HepG2 (cell line): ENCODE measurements around the gene ZNF771. TPM values are rescaled to one million over a fixed set of nuclear protein-coding genes. Genes with fewer than 3 reads are reported as not detected.

Source experiments
- ATM ChIP-seq: fragments of 450-650 bp; IDR thresholded peaks from 2 replicates; pipeline ENCODE4 v1.7.1; 2017; ENCODE audit warnings: mild to moderate bottlenecking, borderline replicate concordance
- HNRNPUL1 ChIP-seq: fragments of 200-400 bp; formaldehyde crosslinking; IDR thresholded peaks from 2 replicates; pipeline ENCODE4 v1.6.1; 2017; ENCODE audit warnings: low read depth, mild to moderate bottlenecking, low read length, moderate library complexity
- KLF11 ChIP-seq: IDR thresholded peaks from 2 replicates; pipeline ENCODE4 v1.6.1; 2016; ENCODE audit warnings: missing compliant biosample characterization
- MXI1 ChIP-seq: IDR thresholded peaks from 3 replicates; pipeline ENCODE4 v1.6.1; 2012; ENCODE audit warnings: low read depth, low read length, inconsistent platforms, borderline replicate concordance
- NR2F2 ChIP-seq: IDR thresholded peaks from 2 replicates; pipeline ENCODE4 v1.6.1; 2012; ENCODE audit warnings: low read depth, inconsistent platforms, borderline replicate concordance
- RARA ChIP-seq: IDR thresholded peaks from 2 replicates; pipeline ENCODE4 v1.6.1; 2016; ENCODE audit warnings: missing genetic modification reagents, missing compliant biosample characterization
- polyA plus RNA-seq, 8 experiments: library from polyadenylated mRNA; depleted of rRNA in 3 of 8; stranded (reverse) in 7 of 8; unstranded in 1 of 8; fragments of >200 nt; fragmentation: Illumina TruSeq in 4 of 8; extraction: Trizol in 4 of 8; gene quantifications; 2 replicates each; pipeline versions ENCODE4 v1.2.1 to v1.2.3, GENCODE V29; 2011 to 2016; ENCODE audit warnings: low read depth in 4 of 8, missing spikeins in 1 of 8, mixed read lengths in 1 of 8; ENCODE audit not compliant: insufficient read depth in 1 of 8
- total RNA-seq, 5 experiments: library from RNA; depleted of rRNA; stranded (reverse); fragments of >200 nt; fragmentation: Illumina TruSeq; extraction: Trizol; gene quantifications; 2 replicates each; pipeline ENCODE4 v1.2.3, GENCODE V29; 2016; ENCODE audit warnings: low read depth in 1 of 5
- TF ChIP-seq, protein P1 (sequence below): sonication (generic); formaldehyde crosslinking; IDR thresholded peaks from 2 replicates; pipeline ENCODE4 v1.4.0; 2020; ENCODE audit warnings: missing genetic modification reagents; ENCODE audit errors: not compliant biosample characterization
- TF ChIP-seq, protein P2 (sequence below): IDR thresholded peaks from 2 replicates; pipeline ENCODE4 v1.6.1; 2016; ENCODE audit warnings: missing biosample characterization, missing genetic modification reagents, low read depth
- TF ChIP-seq, protein P3 (sequence below): sonication (generic); formaldehyde crosslinking; IDR thresholded peaks from 2 replicates; pipeline ENCODE4 v1.4.0; 2020; ENCODE audit warnings: missing genetic modification reagents, mild to moderate bottlenecking, borderline replicate concordance
- TF ChIP-seq, protein P4 (sequence below): sonication (generic); formaldehyde crosslinking; conservative IDR thresholded peaks from 2 replicates; pipeline ENCODE4 v1.8.1; 2023; ENCODE audit warnings: missing genetic modification reagents
- TF ChIP-seq, protein P5 (sequence below): sonication (generic); formaldehyde crosslinking; IDR thresholded peaks from 2 replicates; pipeline ENCODE4 v1.4.0; 2020; ENCODE audit warnings: missing genetic modification reagents, borderline replicate concordance
- TF ChIP-seq, protein P6 (sequence below): IDR thresholded peaks from 2 replicates; pipeline ENCODE4 v1.6.1; 2012; ENCODE audit warnings: low read length, improper control_type of control experiment
- TF ChIP-seq, protein P7 (sequence below): sonication (generic); formaldehyde crosslinking; IDR thresholded peaks from 2 replicates; pipeline ENCODE4 v1.4.0; 2020; ENCODE audit warnings: mild to moderate bottlenecking, missing genetic modification reagents

Gene ZNF771
- total and polyA plus RNA-seq, 2 of the 13 experiments (the other 11 are each of a cell fraction or from before 2014, with no cell fraction given): 5.0 to 11.8 TPM

DNA sequence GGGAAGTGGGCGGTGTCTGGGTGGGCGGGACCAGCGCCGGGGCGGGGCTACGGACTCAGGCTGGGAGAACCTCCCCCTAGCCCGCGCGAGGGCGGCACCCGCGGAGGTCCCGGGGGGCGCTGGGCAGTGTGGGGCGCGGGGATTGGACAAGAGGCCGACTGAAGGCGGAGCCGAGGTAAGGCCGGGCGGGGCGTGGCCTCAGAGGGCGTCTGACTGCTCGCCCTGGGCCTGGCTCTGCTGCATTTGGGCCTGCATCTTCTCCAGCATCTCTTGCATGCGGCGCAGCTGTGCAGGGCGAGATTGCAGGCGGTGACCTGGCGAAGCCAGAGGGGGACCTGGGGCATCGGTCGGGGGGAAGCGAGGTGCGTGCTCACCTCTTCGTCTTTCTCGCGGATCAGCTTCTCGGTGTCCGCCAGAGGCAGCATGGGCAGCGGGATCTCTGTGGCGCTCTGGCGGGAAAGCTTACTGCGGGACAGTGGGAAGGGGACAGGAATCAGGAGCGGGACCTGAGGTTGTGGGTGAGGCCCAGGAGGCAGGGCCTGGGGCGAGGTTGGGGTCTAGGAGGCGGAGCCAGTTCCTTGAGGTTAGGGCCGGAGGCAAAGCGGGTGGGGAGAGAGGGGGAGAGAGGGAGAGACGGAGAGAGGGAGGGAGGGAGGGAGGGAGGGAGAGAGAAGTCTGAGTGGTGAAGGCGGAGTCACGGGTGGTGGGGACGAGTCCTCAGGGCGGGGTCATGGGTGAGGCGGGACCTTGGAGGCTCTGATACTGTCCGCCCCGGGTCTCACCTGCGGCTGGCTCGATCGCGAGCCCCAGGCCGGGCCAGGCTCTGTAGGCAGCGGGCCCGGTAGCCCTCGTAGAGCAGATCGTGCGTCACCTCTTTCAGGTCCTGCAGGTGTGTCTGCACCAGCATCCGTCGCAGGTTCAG lies 28.9 kb upstream of the ZNF771 start (continued):
- TF ChIP-seq HNRNPUL1 (no peak), KLF11 (CRISPR knock-in tag) (no peak), RARA (CRISPR knock-in tag) (peak; percentile 46; the same call in 1 of the 2 replicates), NR2F2 (peak; percentile 44; the same call in 1 of the 2 replicates), ATM (no peak), MXI1 (peak; percentile 52; the same call in 1 of the 3 replicates)
- TF ChIP-seq, protein P1, sequence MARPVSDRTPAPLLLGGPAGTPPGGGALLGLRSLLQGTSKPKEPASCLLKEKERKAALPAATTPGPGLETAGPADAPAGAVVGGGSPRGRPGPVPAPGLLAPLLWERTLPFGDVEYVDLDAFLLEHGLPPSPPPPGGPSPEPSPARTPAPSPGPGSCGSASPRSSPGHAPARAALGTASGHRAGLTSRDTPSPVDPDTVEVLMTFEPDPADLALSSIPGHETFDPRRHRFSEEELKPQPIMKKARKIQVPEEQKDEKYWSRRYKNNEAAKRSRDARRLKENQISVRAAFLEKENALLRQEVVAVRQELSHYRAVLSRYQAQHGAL: no peak
- TF ChIP-seq, protein P2, sequence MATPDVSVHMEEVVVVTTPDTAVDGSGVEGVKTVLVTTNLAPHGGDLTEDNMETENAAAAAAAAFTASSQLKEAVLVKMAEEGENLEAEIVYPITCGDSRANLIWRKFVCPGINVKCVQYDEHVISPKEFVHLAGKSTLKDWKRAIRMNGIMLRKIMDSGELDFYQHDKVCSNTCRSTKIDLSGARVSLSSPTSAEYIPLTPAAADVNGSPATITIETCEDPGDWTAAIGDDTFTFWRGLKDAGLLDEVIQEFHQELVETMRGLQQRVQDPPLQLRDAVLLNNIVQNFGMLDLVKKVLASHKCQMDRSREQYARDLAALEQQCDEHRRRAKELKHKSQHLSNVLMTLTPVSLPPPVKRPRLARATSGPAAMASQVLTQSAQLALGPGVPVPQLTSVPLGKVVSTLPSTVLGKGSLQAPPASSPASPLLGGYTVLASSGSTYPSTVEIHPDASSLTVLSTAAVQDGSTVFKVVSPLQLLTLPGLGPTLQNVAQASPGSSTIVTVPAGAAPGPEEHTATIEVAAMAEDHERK: no peak
- TF ChIP-seq, protein P3, sequence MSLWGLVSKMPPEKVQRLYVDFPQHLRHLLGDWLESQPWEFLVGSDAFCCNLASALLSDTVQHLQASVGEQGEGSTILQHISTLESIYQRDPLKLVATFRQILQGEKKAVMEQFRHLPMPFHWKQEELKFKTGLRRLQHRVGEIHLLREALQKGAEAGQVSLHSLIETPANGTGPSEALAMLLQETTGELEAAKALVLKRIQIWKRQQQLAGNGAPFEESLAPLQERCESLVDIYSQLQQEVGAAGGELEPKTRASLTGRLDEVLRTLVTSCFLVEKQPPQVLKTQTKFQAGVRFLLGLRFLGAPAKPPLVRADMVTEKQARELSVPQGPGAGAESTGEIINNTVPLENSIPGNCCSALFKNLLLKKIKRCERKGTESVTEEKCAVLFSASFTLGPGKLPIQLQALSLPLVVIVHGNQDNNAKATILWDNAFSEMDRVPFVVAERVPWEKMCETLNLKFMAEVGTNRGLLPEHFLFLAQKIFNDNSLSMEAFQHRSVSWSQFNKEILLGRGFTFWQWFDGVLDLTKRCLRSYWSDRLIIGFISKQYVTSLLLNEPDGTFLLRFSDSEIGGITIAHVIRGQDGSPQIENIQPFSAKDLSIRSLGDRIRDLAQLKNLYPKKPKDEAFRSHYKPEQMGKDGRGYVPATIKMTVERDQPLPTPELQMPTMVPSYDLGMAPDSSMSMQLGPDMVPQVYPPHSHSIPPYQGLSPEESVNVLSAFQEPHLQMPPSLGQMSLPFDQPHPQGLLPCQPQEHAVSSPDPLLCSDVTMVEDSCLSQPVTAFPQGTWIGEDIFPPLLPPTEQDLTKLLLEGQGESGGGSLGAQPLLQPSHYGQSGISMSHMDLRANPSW (CRISPR knock-in tag): no peak
- TF ChIP-seq, protein P4, sequence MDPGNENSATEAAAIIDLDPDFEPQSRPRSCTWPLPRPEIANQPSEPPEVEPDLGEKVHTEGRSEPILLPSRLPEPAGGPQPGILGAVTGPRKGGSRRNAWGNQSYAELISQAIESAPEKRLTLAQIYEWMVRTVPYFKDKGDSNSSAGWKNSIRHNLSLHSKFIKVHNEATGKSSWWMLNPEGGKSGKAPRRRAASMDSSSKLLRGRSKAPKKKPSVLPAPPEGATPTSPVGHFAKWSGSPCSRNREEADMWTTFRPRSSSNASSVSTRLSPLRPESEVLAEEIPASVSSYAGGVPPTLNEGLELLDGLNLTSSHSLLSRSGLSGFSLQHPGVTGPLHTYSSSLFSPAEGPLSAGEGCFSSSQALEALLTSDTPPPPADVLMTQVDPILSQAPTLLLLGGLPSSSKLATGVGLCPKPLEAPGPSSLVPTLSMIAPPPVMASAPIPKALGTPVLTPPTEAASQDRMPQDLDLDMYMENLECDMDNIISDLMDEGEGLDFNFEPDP (CRISPR knock-in tag): peak; percentile 75; the same call in 1 of the 2 replicates
- TF ChIP-seq, protein P5, sequence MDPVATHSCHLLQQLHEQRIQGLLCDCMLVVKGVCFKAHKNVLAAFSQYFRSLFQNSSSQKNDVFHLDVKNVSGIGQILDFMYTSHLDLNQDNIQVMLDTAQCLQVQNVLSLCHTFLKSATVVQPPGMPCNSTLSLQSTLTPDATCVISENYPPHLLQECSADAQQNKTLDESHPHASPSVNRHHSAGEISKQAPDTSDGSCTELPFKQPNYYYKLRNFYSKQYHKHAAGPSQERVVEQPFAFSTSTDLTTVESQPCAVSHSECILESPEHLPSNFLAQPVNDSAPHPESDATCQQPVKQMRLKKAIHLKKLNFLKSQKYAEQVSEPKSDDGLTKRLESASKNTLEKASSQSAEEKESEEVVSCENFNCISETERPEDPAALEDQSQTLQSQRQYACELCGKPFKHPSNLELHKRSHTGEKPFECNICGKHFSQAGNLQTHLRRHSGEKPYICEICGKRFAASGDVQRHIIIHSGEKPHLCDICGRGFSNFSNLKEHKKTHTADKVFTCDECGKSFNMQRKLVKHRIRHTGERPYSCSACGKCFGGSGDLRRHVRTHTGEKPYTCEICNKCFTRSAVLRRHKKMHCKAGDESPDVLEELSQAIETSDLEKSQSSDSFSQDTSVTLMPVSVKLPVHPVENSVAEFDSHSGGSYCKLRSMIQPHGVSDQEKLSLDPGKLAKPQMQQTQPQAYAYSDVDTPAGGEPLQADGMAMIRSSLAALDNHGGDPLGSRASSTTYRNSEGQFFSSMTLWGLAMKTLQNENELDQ: peak; percentile 78; the same call in 1 of the 2 replicates
- TF ChIP-seq, protein P6, sequence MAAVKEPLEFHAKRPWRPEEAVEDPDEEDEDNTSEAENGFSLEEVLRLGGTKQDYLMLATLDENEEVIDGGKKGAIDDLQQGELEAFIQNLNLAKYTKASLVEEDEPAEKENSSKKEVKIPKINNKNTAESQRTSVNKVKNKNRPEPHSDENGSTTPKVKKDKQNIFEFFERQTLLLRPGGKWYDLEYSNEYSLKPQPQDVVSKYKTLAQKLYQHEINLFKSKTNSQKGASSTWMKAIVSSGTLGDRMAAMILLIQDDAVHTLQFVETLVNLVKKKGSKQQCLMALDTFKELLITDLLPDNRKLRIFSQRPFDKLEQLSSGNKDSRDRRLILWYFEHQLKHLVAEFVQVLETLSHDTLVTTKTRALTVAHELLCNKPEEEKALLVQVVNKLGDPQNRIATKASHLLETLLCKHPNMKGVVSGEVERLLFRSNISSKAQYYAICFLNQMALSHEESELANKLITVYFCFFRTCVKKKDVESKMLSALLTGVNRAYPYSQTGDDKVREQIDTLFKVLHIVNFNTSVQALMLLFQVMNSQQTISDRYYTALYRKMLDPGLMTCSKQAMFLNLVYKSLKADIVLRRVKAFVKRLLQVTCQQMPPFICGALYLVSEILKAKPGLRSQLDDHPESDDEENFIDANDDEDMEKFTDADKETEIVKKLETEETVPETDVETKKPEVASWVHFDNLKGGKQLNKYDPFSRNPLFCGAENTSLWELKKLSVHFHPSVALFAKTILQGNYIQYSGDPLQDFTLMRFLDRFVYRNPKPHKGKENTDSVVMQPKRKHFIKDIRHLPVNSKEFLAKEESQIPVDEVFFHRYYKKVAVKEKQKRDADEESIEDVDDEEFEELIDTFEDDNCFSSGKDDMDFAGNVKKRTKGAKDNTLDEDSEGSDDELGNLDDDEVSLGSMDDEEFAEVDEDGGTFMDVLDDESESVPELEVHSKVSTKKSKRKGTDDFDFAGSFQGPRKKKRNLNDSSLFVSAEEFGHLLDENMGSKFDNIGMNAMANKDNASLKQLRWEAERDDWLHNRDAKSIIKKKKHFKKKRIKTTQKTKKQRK: no peak
- TF ChIP-seq, protein P7, sequence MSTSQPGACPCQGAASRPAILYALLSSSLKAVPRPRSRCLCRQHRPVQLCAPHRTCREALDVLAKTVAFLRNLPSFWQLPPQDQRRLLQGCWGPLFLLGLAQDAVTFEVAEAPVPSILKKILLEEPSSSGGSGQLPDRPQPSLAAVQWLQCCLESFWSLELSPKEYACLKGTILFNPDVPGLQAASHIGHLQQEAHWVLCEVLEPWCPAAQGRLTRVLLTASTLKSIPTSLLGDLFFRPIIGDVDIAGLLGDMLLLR (CRISPR knock-in tag): peak; percentile 89; the same call in 1 of the 2 replicates
